Cerebellar nuclear complex (tissue), 1 donor: Measurements from ENCODE around the gene FOXF2.

Experiments
- DNase-seq, 2 experiments: peaks; one replicate each; lab custom pipeline; 2025; lab: John Stamatoyannopoulos, UW

Gene FOXF2

GRCh38 chr6:1378065-1379016 lies 11.0 kb upstream of the FOXF2 start:
- DNase-seq: no peak

DNA sequence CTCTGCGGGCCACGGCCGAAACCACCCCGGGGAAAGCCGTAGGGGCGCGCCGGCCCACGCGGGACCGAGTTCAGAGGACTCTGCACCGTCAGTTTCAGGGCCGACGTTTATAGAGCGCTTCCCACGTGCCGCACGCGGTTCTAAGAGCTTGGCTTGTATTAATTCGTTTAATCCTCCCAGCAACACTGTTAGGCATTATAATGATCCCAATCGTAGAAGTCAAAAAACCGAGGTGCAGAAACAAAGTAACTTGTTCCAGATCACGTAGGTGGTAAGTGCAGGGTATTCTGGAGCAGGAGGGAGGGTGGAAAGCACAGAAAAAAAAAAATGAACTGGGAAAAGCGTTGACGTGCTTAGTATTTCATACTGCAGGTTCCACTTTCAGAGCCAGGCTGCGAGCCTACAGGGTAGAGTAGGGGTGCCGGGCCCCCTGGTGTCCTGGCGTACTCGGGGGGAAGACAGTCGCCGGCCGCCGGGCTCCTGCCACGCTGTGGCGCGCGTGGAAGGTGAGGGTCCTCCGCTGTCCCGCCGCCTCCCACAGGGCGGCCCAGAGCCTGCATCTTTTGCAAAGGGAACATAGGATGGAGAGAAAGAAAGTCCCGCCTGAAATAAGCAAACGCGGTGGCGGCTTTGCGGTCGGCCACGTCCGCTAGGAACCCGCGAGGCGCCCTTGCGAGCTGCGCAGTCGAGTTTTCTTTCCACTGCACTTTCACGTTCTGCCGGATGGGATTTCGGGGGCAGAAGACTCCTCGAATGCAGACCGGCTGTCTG lies 10.2 kb upstream of the FOXF2 start:
- DNase-seq: no peak

GRCh38 chr6:1379788-1380147 lies 9.6 kb upstream of the FOXF2 start:
- no peak for DNase-seq

DNA sequence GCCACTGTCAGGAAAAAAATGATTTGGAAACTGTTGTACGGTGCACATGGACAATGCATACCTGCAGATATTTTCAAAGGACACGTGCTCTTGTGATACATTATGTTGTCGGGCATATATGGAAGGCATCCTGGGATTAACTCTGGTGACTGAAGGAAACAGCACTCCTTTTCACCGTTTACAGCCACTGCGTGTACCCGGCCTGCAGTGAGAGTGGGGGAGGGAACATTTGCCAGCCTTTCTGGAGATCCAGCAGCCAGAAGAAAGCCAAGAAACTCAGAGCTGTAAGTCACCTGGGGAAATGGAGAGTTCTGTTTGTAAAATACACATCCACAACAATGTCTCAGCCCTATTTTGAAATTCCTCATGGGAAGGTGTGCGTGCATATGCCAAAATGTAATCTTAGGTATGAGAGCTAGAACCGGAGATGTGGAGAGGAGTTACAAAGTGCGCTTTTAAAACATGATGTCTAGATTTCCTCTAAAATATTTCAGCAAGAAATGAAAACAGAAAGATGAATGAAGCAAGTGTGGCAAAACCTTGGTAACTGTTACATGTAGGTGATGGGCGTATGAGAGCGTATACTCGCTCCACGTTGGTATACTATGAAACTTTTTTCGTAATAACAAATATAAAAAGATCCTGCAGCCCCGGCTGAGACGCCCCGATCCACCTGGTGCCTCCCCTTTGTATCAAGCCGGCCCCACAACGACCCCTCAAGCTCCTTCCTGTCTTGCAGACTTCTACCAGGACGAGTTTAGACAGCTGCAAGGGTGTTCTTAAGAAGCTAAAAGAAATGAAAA lies 8.6 kb upstream of the FOXF2 start:
- no peak for DNase-seq

DNA sequence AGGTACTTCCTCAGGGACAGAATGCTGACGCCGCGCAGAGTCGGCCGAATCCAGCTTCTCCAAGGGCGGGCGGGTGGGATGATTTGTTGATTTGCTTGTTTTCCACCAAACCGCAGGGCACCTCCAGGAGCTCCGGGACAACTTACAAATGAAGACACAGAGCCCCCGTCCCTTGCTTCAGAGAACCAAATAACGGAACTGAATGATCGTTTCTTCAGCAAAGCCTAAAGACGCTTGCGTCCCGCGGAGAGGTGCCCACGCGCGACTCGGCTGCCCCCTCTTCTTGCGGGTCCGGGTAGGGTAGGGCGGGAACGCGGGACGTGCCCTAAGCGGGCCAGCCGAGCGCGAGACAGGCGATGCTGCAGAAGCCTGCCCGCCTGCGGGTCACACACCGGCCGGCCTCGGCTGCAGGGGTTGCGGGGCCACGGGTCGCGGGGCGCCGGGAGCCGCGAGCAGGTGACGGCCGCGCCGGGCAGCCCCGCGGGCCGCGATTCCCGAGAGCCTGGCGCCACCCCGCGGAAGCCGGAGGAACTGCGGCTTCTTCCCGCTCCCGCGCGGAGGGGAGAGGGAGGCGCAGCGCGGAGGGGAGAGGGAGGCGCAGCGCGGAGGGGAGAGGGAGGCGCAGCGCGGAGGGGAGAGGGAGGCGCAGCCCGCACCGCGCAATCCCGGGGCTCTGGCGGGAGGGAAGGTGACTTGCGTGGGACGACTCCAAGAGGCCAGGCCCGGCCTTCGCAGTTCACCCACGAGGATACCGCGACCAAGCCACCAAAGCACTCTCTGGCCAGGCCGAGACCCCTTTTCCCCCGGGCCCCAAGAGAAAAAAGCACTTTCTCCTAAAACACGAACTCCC lies 7.7 kb upstream of the FOXF2 start:
- no peak for DNase-seq

DNA sequence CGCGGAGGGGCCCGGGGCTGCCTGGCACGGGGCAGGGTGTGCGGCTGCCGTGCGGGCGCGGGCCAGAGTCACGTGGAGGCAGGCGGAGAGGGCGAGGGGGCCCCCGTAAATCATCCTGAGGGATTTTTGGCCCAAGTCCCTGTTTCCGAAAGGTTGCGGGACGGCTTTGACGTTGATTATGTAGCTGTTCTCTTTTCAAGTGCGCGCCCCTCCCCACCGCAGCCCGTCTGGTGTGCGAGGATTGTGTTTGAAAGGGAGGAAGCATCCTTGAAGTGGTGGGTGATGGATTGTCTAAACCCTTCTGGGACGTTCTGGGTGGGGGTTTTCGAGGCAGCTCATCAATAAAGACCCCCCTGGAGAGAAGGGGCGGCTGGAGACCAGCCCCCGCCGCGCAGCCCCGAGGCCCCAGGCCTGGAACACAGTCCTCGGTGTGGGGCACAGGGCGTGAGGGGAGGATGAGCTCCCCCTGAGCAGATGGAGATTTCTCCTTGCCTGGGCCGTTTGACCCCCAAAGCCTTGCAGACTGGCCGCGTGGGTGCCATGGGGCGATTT lies 7.0 kb upstream of the FOXF2 start:
- DNase-seq: no peak

DNA sequence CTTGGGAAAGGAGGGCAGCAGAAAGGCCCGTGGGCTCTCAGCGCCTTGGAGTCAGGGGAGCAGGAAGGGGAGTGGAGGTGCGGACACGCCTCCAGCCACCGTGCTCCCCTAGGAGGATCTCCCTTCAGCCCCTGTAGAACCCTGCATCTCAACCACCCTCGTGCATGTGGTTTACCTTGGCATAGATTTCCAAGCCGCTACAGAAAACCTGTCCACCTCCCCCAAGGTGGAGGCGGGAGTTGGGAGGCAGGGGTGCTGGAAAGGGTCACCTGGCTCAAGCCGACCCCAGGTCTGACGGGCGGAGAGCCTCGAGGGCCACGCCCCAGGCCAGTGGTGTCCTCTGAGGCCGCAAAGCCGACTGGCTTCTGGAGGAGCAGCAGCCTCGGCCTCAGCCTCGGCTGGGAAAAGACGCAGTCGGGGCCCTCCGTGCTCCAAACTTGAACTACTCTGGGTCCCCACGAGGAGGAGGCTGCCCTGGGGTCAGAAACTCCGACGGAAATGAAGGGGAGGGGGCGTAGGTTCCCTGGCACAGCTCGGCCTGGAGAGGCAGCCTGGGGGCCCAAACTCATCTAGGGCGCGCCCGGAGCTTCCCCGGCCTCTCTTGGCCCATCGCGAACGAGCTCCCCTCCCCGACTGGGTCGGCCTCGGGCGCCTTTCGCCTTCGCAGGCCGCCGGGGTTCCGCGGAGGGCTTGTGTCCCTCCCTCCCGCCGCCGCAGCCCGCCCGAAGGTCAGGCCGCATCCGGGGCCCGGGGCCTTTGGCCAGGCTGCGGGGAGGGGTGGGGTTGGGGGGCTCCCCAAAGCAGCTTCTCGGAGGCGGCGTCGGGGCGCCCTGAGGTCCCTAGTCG lies 6.3 kb upstream of the FOXF2 start:
- no peak for DNase-seq

GRCh38 chr6:1383729-1384548 lies 5.4 kb upstream of the FOXF2 start:
- no peak for DNase-seq

- DNase-seq: no peak
Observed at GRCh38 chr6:1384549-1385128, 4.7 kb upstream of the FOXF2 start.

GRCh38 chr6:1385129-1386037 lies 4.0 kb upstream of the FOXF2 start:
- DNase-seq: no peak

DNA sequence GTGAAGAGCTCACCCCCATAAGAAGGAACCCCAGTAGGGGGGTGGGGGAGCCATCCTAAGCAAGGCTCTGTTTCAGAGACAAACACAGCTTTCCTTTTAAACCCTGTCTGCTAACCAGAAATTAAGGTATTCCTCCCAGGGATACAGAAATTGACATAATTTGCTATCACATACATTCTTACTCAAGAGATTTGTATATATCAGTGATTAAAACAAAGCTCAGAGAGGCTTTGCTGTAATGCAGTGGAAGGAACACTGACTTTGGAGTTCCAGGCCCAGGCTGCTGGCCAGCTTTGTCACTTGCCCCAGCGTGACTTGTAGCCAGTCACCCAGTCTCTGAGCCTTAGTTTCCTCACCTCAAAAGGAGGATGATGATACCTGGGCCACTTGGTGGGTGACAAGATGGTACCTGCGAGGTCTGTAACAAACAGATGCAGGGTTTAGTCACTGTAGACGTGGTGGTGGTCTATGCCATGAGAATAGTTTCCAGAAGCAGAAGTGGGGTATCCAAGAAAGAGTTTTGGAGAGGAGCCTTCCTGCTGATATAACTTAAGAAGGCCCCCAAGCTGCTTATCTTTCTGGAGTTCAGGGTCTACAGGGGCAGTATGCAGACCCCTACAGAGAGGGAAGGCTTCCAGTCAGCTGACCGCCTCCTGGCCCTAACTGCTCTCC lies 3.2 kb upstream of the FOXF2 start:
- DNase-seq: no peak

- no peak for DNase-seq
Observed at GRCh38 chr6:1387538-1387875, 1.9 kb upstream of the FOXF2 start.

DNA sequence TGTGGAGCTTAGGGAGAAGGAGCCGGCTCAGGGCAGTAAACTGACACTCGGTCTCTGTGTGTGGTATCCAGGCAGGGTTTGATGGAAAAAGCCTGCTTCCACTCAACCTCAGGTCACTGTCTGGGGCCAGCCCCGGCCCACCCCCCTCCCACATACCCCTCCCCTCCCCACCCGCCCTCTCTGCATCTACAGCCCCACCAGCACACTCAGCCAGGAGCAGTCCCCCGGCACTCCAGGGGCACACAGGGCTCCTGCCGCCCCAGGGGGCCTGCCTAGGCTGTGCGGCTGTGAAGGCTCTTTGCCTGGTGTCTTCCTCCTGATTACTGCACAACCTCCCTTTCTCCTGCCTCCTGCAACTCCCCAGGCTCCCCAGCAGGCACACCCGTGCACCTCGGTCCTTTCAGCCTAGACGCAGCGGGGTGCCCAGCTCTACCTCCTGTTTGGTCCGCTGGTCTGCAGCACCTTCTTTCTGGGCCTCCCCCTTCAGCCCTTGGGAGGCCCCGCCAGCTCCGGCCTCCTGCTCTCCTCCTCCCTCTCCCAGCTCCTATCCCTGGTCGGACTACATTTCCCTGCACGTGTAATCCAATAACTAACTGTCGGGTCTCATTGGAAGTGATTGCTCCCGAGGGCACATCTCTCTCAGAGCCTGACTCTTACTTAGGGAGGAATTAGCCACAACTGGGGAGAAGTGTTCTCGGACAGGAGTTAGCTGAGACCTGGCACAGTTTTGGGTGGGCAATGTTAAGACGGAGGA lies 1.3 kb upstream of the FOXF2 start:
- no peak for DNase-seq

GRCh38 chr6:1388630-1389368 lies 577 bp upstream of the FOXF2 start:
- no peak for DNase-seq

DNA sequence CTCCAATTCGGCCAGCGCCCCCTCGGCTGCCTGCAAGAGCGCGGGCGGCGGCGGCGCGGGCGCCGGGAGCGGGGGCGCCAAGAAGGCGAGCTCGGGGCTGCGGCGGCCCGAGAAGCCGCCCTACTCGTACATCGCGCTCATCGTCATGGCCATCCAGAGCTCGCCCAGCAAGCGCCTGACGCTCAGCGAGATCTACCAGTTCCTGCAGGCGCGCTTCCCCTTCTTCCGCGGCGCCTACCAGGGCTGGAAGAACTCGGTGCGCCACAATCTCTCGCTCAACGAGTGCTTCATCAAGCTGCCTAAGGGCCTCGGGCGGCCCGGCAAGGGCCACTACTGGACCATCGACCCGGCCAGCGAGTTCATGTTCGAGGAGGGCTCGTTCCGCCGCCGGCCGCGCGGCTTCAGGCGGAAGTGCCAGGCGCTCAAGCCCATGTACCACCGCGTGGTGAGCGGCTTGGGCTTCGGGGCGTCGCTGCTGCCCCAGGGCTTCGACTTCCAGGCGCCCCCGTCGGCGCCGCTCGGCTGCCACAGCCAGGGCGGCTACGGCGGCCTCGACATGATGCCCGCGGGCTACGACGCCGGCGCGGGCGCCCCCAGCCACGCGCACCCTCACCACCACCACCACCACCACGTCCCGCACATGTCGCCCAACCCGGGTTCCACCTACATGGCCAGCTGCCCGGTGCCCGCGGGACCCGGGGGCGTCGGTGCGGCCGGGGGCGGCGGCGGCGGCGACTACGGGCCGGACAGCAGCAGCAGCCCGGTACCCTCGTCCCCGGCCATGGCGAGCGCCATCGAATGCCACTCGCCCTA lies 963 bp downstream of the FOXF2 start:
- DNase-seq: no peak
